ENCODE measurements around the gene WDFY4.

Gene WDFY4

DNA sequence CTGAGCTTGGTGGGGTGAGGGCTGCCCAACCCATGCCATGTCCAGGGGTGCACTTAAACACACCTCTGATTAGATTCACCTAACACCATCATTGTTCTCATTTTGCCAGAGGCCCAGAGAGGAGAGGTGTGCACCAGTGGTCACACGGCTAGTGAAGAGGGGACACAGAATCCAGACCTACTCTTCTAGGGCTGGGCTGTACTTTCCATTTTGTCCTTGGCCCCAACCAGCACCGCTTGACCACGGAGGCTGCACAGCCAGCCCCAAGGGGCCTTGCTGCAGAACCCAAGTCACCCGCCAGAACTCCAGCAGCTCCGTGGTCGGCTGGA is 246 bp upstream of the WDFY4 start:
- no peak for DNase-seq (ENCODE audit: extremely low read depth in 1 of 2, low read depth in 1 of 2)

DNA sequence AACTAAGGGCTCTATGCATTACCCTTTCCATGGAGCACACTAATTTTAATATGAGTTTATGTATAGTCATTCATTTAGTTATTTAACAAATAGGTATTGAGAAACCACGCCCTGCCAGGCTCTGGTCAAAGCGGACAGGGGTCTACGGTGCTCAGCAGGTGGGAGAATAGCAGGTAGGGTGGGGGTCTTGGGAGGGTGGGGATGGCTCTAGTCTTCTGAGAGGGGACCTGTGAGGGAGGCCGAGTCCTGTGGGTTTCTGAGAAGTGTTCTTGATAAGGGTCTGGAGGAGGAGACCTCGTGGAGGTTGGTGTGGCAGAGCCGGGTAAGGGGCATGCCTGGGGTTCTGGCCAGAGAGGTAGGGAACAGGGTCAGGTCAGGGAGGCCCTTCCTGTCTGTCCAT is 1.1 kb downstream of the WDFY4 start:
- DNase-seq (ENCODE audit: extremely low read depth in 1 of 2, low read depth in 1 of 2) = no peak

DNA sequence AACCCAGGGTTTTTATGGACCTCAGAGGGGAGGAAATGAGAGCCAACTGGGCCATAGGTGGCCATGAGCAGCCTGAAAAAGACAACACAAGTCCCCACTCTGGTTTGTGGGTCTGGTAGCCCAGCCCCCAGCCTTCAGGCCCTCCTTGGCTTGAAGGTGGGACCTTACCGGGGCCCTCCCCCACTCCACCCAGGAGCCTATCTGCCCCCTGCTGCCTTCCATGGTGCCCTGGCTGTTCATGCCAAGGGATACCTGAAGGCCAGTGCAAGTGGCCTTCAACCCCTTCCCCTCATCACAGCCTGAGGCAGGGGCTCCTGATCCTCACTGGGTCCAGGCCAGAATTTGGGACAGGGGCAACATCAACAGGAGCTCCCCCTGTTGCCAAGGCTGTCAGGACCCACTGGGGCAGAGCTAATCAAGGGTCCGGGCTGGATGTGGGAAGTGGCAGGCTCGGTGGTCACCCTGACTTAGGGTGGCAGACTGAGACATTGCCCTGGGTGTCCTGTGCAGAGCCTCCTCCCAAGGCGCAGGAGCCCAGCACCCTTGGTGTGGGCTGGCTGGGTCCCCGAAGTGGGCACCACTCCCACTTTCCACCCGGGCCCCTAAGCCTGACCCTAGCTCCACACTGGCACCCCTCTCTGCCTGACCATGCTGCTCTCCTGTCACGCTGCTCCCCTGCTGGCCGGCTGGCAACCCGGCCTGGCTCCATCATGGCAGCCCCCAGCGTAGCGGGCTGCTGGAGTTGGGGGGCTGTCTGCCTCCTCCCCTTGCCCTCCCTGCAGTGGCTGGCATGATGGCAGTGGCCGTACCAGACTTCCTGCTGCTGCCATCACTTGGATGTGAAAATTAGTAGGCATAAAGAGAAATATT is 6.4 kb downstream of the WDFY4 start:
- DNase-seq (ENCODE audit: extremely low read depth in 1 of 2, low read depth in 1 of 2) = no peak

DNA sequence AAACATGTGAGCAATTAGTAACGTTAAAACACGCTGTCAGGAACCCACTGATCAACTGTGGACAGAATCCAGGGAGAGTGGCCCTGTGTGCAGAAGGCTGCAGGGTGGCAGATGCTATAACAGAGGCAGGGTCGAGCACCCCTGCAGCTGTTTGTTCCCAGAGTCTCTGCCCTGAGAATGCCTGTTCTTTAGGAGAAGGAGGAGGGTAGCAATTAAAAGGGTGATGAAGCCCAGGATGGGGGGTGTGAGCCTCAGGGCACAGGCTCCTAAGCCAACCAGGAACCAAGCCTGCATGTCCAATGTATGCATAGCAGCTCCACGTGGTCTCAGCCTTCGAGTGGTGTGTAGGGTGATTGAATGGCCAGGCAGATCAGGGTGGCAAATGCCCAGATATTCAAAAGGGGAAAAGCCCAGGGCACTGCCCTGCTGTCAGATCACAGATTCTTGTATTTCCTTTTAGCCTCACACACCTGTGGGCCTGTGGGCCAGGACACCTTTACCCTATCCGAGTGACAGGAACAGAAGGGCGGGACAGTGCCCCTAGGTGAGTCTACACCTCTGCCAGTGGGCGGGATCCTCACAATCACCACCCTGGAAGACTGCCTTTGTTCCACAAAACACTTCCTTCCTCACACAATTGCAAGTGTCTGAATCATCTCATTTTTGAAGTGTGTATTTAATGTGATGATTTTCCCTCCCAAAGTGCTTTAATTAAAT is 7.3 kb downstream of the WDFY4 start:
- DNase-seq (ENCODE audit: extremely low read depth in 1 of 2, low read depth in 1 of 2) = no peak

DNA sequence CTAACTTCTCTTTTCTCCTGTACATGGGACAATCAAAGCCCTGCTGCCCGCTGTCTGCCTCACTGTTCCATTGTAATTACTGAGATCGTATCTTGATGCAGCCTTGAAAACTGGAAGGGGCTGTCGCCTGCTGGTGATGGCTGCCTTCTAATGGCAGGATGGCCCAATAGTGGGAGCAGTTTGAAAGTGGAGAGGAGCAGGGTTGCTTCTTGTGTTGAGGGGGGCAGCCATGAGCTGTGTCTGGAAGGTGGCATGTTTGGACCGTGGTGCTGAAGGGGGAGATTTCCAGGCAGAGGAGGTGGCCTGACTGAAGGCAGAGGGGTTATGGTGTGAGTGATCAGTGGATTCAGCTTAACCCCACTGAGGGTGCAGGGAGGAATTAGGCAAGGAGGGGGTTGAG is 8.1 kb downstream of the WDFY4 start:
- DNase-seq (ENCODE audit: extremely low read depth in 1 of 2, low read depth in 1 of 2) = no peak

DNA sequence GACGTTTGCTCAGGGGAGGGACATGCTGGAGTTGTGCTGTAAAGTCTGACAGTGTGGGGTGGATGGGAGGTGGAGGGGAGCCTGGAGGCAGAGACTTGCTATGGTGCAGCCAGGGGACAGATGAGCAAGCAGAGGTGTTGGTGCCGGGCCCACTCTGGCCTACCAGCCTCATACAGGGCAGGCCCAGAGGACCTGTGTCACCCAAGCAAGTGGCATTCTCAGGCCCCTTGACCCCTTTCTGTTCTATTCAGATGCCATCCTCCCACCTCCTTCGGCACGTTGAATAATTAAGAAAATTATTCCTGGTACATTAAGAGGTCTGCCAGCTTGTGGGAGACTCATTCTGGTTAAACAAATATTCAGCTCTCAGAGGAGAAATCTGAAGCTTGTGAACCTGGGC is 8.5 kb downstream of the WDFY4 start:
- DNase-seq (ENCODE audit: extremely low read depth in 1 of 2, low read depth in 1 of 2) = no peak

DNA sequence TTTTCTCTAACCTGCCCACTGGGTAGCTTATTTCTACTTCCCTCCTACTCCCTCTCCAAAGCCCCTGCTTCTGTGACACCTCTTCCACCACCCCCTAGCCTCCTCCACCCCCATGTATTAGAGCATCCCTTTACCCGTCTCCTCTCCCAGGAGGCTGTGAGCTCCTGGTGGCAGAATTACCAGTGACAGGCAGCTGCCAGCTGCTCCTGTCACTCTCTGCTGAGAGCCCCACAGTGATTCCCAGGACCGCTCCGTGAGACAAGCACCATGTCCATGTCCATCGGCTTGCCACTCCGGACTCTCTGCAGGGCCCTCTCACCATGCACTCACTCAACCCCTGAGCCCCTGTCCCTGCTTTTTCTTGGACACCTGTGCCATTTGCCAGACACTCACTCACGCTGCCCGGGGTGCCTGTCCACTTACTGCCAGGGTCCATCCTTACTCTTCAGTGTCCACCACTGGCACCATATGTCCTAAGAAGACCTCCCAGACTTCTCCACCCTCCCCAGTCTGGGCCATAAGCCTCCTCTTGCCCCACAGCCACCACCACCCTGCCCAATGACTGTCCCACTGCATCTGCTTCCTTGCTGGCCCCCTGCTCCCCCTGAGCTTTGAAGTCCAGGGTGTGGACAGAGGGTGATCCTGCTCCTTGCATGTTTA is 9.8 kb downstream of the WDFY4 start:
- DNase-seq (ENCODE audit: extremely low read depth in 1 of 2, low read depth in 1 of 2) = no peak

DNA sequence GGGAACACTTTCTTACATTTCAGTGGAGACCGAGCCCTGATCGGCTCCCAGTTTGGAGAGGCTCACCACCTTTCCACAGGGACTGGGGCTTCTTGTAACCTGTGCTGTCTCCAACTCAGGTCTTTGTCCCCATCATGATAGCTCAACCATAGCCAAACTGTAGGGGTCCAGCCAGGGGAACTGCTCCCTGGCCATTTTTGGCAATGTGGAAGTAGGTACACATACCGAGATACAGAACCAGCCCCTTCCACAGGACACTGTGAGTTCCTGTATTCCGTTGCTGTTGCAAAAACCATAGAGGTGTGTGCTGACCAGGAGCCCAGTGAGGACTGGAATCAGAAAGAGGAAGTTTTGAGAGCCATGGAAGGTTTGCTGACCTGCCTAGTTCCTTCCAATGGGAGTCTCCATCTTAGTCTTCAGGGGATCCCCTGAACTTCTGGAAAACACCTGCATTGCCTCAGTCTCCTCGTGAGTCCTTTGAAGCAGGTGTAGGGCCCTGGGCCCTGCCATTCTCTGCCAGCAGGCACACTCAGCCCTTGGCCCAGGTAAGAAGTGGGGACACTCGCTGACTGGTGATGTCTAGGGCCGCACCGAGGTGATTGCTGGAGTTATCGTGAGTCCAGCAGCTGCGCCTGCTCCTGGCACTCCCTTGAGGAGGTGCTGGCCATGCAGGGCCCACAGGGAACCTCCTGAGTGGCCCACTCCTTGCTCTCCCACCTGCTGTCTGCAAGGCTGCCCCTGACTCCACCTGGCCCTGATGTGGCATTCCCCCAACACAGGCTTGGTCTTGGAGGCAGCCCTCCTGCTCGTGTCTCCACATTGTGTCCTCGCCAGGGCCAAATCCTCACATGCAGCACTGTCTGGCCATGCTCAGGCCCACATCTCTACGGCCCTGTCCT is 11.2 kb downstream of the WDFY4 start:
- DNase-seq (ENCODE audit: extremely low read depth in 1 of 2, low read depth in 1 of 2) = no peak

DNA sequence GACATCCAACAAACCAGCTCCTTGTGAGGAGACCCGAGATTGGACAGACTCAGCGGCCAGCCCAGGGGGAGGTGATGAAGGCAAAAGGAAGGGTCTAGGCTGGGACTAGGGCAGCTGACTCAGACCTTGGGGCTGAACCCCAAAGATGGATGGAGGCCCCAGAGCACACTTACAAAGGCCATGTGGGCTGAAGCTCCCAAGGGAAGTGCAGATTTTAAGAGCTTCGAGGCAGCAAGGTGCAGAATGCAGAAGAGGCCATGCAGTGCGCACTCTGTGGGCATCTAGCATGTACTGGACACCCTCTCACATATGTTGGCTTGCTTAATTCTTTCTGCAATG is 11.8 kb downstream of the WDFY4 start:
- no peak for DNase-seq (ENCODE audit: extremely low read depth in 1 of 2, low read depth in 1 of 2)

DNA sequence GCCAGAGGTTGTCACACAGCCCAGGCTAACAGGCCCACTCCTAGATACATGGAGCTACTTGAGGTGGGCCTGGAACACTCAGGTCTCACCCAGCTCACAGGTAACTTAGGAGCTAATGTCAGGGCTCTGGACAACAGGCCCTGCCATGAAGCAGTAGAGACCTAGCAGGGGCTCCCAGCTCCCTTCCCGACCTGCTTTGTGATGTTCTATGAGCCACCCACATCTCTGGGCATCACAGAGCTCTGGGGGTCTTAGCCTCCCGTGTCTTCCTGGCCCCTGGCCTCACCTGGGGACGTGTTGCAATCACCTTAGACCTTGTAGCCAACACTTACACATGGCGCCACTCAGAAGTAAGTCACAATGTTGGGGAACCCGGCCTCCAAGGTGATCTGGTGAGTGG is 12.4 kb downstream of the WDFY4 start:
- no peak for DNase-seq (ENCODE audit: extremely low read depth in 1 of 2, low read depth in 1 of 2)

DNA sequence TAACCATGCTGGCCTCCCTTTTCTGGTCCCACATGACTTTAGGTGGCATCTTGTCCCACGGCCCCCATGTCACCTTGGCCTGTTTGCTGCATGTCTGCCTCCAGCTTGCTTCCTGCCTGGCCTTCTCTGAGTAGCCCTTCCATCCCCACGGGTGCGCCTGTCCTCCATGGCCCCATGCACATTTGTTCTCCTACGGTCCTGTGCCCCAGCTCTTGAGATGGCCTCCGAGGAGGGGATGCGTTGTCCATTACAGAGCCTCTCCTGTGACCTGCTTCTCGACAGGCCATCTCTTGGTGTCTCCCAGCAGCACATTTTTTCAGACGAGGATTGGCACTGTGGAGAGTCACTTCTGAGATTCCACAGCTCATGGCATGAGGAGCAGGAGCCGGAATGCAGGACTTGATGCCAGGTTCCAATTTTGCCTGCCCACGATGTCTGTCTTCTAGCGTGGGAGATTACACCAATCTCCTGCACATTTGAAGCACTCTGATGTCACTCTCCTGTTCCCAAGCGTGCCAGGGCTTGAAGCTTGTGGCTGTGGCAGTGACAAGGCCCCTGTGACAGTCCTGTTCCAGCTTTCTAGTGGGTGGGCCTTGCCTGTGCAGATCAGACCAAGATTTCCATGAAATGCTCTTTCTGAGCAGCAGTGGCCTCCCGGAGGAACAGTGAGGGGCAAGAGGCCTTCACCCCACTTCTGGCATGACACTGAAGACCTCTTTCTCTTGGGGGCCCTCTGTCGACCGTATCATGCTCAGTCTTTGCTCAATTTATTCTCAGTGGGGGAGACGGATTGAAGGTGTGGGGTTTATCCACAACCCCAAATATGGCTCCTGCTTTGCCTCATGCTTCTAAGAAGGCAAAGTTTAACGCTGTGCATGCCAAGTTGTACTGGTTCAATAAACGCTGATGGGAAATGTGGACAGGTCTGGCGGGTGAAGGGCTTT is 13.4 kb downstream of the WDFY4 start:
- DNase-seq (ENCODE audit: extremely low read depth in 1 of 2, low read depth in 1 of 2) = no peak

DNA sequence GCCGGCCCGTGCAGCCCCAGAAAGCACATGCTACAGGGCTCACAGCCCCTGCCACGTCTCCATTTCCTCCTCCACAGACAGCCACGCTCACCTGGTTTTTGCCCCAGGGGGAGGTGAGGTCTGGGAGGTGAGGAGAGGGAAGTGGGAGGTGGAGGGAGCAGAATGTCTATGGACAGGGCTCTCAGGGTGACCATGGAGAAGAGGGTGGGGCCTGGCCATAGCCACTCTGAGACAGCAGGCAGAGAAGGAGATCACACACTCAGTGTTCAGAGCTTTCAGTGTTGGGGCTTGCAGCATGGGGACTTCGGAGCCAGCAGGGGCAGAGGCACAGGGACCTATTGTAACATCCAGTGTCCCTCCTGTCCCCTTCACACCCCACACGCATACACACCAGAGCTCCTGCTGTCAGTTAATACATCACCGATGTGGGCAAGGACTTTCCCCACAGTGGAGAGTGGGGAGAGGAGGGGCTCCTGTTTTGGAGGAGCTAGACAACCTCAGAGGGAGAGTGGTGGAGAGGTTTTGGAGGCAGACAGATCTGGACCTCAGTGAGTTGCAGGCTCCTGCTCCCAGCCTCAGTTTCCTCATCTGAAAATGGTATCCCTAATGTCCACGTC is 14.4 kb downstream of the WDFY4 start:
- DNase-seq (ENCODE audit: extremely low read depth in 1 of 2, low read depth in 1 of 2) = no peak

DNA sequence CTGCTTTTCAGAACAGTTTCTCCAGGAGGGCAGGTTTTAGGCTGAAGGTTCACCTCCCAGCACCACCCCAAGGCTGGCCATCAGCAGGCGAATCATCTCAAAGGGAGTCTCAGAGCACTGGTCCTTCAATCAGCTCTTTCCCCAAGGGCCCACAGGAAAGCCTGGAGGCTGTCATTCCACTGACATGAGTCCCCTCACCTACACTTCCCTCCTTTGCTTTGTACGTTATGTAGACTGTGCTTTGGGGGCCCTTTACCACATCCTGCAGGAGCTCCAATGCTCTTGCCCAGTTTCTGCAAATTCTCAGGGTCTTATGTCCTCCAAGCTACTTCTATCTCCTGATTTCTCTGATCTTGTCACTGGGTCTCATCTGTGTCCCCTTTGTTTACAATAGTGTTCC is 15.4 kb downstream of the WDFY4 start:
- DNase-seq (ENCODE audit: extremely low read depth in 1 of 2, low read depth in 1 of 2) = no peak

DNA sequence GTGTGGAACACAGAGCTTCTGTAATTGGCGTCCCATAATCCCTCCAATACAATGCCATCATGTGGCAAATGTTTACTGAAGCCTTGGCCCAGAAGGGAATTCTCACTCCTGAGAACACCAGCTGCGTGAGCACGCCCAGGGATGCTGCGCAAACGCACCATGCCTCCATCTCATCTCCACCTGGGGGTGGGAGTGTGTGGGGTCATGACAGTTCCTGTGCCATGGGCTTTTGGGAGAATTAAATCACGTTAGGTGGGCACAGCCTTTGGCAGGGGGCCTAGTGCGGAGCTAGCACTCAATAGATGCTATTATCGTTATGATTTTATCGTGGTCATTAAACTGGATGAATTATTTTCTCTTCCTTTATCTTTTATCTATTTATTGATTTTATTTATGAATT is 15.8 kb downstream of the WDFY4 start:
- DNase-seq (ENCODE audit: extremely low read depth in 1 of 2, low read depth in 1 of 2) = no peak

DNA sequence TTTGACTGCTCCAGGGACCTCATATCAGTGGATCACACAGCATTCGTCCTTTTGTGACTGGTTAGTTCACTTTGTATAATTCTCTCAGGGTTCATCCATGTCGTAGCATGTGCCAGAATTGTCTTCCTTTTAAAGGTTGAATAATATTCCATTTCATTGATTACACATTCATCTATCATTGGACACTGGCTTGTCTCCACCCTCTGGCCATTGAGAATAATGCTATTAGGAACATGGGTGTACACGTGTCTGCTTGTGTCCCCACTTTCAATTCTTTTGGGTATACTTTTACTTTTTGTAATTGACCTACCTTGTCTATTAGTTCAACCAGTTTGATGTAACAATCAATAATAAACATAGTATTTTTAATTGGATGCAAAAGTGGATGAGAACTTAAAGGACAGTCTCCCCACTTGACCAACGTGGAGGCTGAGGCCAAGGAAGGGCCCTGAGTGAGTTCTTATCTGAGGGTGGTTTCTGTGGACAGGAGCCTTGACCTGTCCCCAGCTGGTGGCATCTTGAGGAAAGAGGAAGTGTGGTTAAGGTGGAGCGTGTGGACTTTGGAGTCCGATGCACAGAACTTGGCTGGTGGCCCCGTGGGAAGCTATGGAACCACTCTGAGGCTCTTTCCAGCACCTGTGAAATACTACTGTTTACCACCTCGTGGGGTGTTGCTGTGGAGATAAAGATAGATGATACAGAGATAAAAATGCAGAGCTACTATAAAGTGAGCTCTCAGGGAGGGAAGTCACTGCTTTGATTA is 16.6 kb downstream of the WDFY4 start:
- no peak for DNase-seq (ENCODE audit: extremely low read depth in 1 of 2, low read depth in 1 of 2)

DNA sequence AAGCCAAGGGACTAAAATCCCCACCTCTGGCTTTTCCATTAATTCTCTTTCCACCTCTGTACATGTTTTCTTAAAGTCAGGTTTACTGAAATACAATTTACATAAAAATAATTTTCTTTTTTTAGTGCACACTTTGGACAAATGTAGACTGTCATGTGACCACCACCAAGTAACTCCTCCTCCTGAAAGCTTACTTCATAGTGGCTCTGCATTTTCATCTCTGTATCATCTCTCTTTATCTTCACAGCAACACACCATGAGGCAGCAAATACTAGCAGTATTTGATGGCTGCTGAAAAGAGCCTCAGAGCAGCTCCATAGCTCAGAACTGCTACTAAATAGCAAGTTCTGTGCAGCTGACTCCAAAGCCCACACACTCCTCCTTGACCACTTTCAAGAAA is 17.3 kb downstream of the WDFY4 start:
- DNase-seq (ENCODE audit: extremely low read depth in 1 of 2, low read depth in 1 of 2) = no peak

DNA sequence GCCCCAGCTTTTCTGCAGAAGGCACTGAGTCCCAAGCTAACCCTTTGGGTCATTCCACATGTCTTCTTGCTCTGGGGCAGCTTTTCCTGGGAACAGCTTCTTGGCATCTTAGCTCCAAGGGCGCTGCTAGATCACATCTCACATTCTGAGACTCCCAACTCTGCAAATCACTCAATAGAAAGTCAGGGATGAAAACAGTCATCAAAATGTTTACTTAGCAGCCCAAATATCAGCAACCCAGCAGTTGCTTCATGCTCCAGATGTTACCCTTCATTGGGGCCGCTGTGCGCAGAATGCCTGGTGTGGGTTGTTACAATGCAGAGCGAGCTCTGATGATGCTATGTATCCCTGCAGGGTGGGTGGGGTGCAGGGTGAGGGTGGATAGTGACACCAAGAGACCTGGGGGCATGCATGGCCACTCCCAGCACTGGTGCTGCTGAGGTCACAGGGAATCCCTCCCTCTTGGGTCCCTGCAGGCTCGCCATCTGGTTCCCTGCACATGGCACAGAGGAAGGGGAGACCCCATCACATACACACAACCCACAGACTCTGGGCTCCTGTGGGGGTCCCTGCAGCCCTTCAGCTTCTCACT is 19.0 kb downstream of the WDFY4 start:
- DNase-seq (ENCODE audit: extremely low read depth in 1 of 2, low read depth in 1 of 2) = no peak

DNA sequence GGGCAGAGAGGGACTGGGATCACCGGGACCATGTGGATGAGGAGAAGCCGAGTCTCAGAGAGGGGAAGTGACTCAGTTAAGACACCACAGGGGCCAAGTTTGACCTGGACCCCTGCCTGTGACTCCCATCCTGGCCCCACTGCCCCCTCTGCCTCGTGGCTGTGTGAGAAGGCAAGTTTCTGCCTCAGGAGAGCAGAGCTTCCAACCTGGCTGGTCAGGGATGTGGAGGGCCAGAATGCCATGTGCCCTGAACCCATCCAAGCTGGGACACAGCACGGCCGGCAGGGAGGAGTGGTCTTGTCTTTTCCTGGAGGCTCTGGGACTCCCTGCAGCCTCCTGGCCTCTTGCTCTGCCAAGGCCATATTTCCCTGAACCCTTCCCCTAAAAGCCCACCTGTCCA is 19.5 kb downstream of the WDFY4 start:
- DNase-seq (ENCODE audit: extremely low read depth in 1 of 2, low read depth in 1 of 2) = no peak
